ENCODE results near the gene ZNF75A.

GRCh38 chr16:3304370-3304769 lies 927 bp upstream of the ZNF75A start:
- TF ChIP-seq CTCF (optimal IDR thresholded peaks at IDR 0.05 in 1 of 3, IDR thresholded peaks at IDR 0.05 in 1 of 3, conservative IDR thresholded peaks at IDR 0.05 in 1 of 3; ENCODE audit: extremely low read depth in 1 of 3, insufficient read depth in 2 of 3, low read length in 3 of 3) (no peak), EZH2 (IDR thresholded peaks at IDR 0.05; ENCODE audit: low read length) (no peak)

All from keratinocyte (primary cell).